Measurements from ENCODE around the gene ACTN1. TPM values are rescaled to one million over a fixed set of nuclear protein-coding genes. Genes with fewer than 3 reads are reported as not detected.

ACTN1 gene
- total RNA-seq, 1 donor from 2014 or later = 802 TPM

GRCh38 chr14:68824517-68825347 lies 154.4 kb downstream of the ACTN1 start:
- DNase-seq (ENCODE audit: low read depth) = peak; percentile 59

GRCh38 chr14:68824207-68824516 lies 154.9 kb downstream of the ACTN1 start:
- DNase-seq (ENCODE audit: low read depth) = no peak

Other genes with a start within 250 kb of the ACTN1 start
- 158 and 462 TPM in 2 replicates for gene ZFP36L1, start 186.2 kb downstream of the ACTN1 start, total RNA-seq
- 12.2 and 30.8 TPM in 2 replicates for gene DCAF5, start 173.8 kb upstream of the ACTN1 start, total RNA-seq
- gene EXD2, start 212.2 kb upstream of the ACTN1 start, total RNA-seq = 24.7 and 37.4 TPM in 2 replicates